ENCODE results near the gene LRRC14B. TPM values are rescaled to one million over a fixed set of nuclear protein-coding genes. Genes with fewer than 3 reads are reported as not detected.
"Not testable (repeated sequence)": the region's sequence is repeated elsewhere in the genome, so short reads cannot be mapped to it uniquely, and the experiment has no call there.

Gene LRRC14B
- total and polyA plus RNA-seq, 3 donors from 2014 or later = 0.33 to 0.94 (median 0.93) TPM

DNA sequence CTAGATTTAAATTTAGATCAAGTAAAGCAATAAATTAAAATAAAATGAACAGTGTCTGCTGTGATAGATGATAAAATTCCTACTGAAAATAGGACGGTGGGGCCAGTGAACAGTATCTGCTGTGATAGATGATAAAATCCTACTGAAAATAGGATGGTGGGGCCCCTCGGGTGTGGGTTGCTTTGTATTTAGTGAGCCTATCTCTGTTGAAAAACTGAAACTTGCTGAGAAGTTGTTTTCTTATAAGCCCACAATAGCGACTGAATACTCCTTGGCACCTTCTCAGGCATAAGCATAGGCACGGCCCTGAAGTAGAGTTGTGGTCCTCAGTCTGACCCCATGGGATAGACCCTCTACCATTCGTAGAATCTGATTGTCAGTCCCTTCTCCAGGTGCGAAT is 32.5 kb downstream of the LRRC14B start:
- H3K4me3 ChIP-seq = no peak overlapping the region
- WGBS, 2 donors = 77 to 82% methylated on average over 6 of the region's 6 CpGs
- H3K36me3 ChIP-seq (ENCODE audit: low read depth, missing control alignments) = no peaks in the 10 kb centered on the region
- intact Hi-C loops (cut with DNase I; ENCODE audit: low total_unique reads) = no loop called here
- peaks cover 4% of the 10 kb centered on the region for H3K4me1 ChIP-seq
- DNase-seq = no peak
- no peaks in the 10 kb centered on the region for H3K27me3 ChIP-seq
- no peak overlapping the region for H3K27ac ChIP-seq
- no peaks in the 10 kb centered on the region for H3K9me3 ChIP-seq
- no peak for TF ChIP-seq CTCF (IDR thresholded peaks at IDR 0.05)
- no peak for TF ChIP-seq POLR2A (IDR thresholded peaks at IDR 0.05)

- DNase-seq = no peak
- 96 to 98% methylated on average over 14 of the region's 14 CpGs for WGBS, 2 donors
- no peaks in the 10 kb centered on the region for H3K9me3 ChIP-seq
- H3K4me3 ChIP-seq = no peak overlapping the region
- intact Hi-C loops (cut with DNase I; ENCODE audit: low total_unique reads) = no loop called here
- TF ChIP-seq POLR2A (IDR thresholded peaks at IDR 0.05) (no peak), CTCF (IDR thresholded peaks at IDR 0.05) (no peak)
- H3K4me1 ChIP-seq = no peaks in the 10 kb centered on the region
- H3K27me3 ChIP-seq = no peaks in the 10 kb centered on the region
- no peak overlapping the region for H3K27ac ChIP-seq
- no peaks in the 10 kb centered on the region for H3K36me3 ChIP-seq (ENCODE audit: low read depth, missing control alignments)
These were observed 34.0 kb downstream of the LRRC14B start for GRCh38 chr5:225334-225733.

DNA sequence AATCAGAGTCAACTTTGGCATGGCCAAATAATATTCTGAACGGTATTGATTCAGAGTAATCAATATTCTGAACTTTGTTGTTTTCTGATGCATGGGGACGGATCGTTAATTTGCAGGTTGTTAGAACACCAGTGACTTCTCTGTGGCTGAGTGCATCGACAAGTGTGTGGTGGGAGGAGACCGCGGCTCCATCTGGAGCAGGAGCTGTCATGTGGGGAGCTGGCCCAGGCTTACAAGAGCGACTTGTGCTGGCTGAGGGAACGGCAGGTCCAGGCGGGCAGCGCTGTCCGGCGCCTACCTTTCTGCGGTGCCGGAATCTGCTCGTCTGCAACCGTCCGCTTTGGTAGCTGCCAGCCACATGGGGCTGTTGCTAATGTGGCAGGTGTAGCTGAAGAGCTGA is 36.1 kb downstream of the LRRC14B start:
- H3K4me1 ChIP-seq; H3K36me3 ChIP-seq (ENCODE audit: low read depth, missing control alignments); H3K27ac ChIP-seq; H3K9me3 ChIP-seq; intact Hi-C loops (cut with DNase I; ENCODE audit: low total_unique reads); H3K4me3 ChIP-seq; DNase-seq; H3K27me3 ChIP-seq: not testable (repeated sequence)
- 97 to 98% methylated on average over 13 to 17 of the region's 17 CpGs for WGBS, 2 donors

DNA sequence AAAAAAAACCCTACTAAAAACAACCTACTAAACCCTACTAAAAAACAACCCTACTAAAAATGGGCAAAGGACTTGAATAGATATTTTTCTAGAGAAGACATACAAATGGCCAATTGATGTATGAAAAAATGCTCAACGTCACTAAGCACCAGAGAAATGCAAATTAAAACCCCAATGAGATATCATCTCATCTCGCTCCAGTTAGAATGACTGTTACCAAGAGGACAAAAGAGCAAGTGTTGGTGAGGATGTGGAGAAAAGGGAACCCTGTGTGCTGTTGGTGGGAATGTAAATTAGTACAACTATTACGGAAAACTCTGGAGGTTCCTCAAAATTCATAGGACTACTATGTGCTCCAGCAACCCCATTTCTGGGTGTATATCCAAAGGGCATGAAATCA is 37.6 kb downstream of the LRRC14B start:
- no peak for DNase-seq
- TF ChIP-seq POLR2A (IDR thresholded peaks at IDR 0.05) (no peak), CTCF (IDR thresholded peaks at IDR 0.05) (no peak)
- Histone ChIP-seq H3K9me3 (no peaks in the 10 kb centered on the region), H3K4me1 (no peaks in the 10 kb centered on the region), H3K27me3 (no peaks in the 10 kb centered on the region), H3K4me3 (no peak overlapping the region), H3K27ac (no peak overlapping the region), H3K36me3 (ENCODE audit: low read depth, missing control alignments) (no peaks in the 10 kb centered on the region)
- intact Hi-C loops (cut with DNase I; ENCODE audit: low total_unique reads) = no loop called here
- 95% methylated on average over 3 of the region's 3 CpGs for WGBS, 2 donors

DNA sequence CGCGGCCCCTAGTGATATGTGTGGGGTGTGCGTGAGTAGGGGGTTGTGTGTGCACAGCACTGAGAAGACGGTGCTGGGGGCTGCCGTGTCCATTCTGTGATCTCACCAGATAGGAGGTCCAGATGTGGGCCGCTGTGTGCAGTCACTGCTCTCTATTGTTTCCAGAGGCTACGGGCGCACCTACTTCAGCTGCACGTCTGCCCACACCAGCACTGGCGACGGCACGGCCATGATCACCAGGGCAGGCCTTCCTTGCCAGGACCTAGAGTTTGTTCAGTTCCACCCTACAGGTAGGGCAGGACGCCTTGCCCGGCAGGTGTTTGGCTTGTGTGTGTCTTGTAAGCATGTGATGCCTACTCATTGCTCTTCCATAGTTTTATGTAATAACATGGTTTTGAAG is 39.4 kb downstream of the LRRC14B start:
- intact Hi-C loops (cut with DNase I; ENCODE audit: low total_unique reads) = no loop called here
- no peak for TF ChIP-seq CTCF (IDR thresholded peaks at IDR 0.05)
- Histone ChIP-seq H3K36me3 (ENCODE audit: low read depth, missing control alignments) (no peaks in the 10 kb centered on the region), H3K27me3 (no peaks in the 10 kb centered on the region), H3K9me3 (no peaks in the 10 kb centered on the region), H3K4me3 (no peak overlapping the region), H3K27ac (no peak overlapping the region), H3K4me1 (no peaks in the 10 kb centered on the region)
- DNase-seq = no peak
- 92 to 95% methylated on average over 12 to 14 of the region's 14 CpGs for WGBS, 2 donors

Data from testis (tissue), 3 donors.